SU-DHL-6 (cell line): ENCODE data around the gene UBA1.

Source experiments
- H2AFZ ChIP-seq: fragments of 200-600 bp; sonication (generic); 2 replicates; pipeline ENCODE4 v1.6.1; 2014; ENCODE audit warnings: low read depth, mild to moderate bottlenecking, moderate library complexity, mixed read lengths, antibody characterized with exemption, low read length; ENCODE audit not compliant: severe bottlenecking
- H3F3A ChIP-seq: fragments of 200-600 bp; shearing (Covaris generic); 2 replicates; pipeline ENCODE4 v1.6.0; 2016; ENCODE audit warnings: antibody characterized with exemption, mild to moderate bottlenecking; ENCODE audit not compliant: insufficient read depth
- H3K27ac ChIP-seq: fragments of 200-600 bp; sonication (generic); 2 replicates; pipeline ENCODE4 v1.5.1; 2016; ENCODE audit warnings: low read depth, mild to moderate bottlenecking, low read length, moderate library complexity, mixed read lengths
- H3K27me3 ChIP-seq: fragments of 200-600 bp; sonication (generic), shearing (Covaris generic); 2 replicates; pipeline ENCODE4 v1.6.0; 2014; ENCODE audit warnings: mild to moderate bottlenecking, low read length
- H3K36me3 ChIP-seq: fragments of 200-600 bp; sonication (generic); 2 replicates; pipeline ENCODE4 v1.6.1; 2014; ENCODE audit warnings: mild to moderate bottlenecking, low read length, mixed read lengths
- H3K4me2 ChIP-seq: fragments of 300-600, 200-600 bp; shearing (Covaris generic), sonication (generic); 2 replicates; pipeline ENCODE4 v1.6.0; 2014; ENCODE audit warnings: low read length, low read depth, mild to moderate bottlenecking; ENCODE audit not compliant: poor library complexity, severe bottlenecking
- H3K4me3 ChIP-seq: fragments of 200-600 bp; sonication (generic); 2 replicates; pipeline ENCODE4 v1.5.1; 2014; ENCODE audit warnings: antibody characterized with exemption, low read length, mild to moderate bottlenecking, mixed read lengths; ENCODE audit not compliant: insufficient read depth, poor library complexity, severe bottlenecking
- H3K79me2 ChIP-seq: fragments of 200-600 bp; sonication (generic); 2 replicates; pipeline ENCODE4 v1.6.1; 2014; ENCODE audit warnings: mild to moderate bottlenecking, low read length, moderate library complexity; ENCODE audit not compliant: insufficient read depth
- H3K9ac ChIP-seq: fragments of 200-600 bp; sonication (generic); 2 replicates; pipeline ENCODE4 v1.7.0; 2014; ENCODE audit warnings: mild to moderate bottlenecking, low read length
- H3K9me2 ChIP-seq: fragments of 200-600 bp; sonication (generic); replicated peaks from 2 replicates; pipeline ENCODE4 v1.6.1; 2014; ENCODE audit warnings: low read length; ENCODE audit not compliant: insufficient read depth
- H3K9me3 ChIP-seq: fragments of 200-600 bp; sonication (generic); 2 replicates; pipeline ENCODE4 v1.6.1; 2014; ENCODE audit warnings: low read length, mixed read lengths; ENCODE audit not compliant: insufficient read depth
- H4K20me1 ChIP-seq: fragments of 200-600 bp; sonication (generic); 2 replicates; pipeline ENCODE4 v1.6.1; 2014; ENCODE audit warnings: low read depth, mild to moderate bottlenecking, antibody characterized with exemption, low read length, moderate library complexity, mixed read lengths
- CTCF ChIP-seq: fragments of 200-600 bp; sonication (generic); IDR thresholded peaks from one replicate; pipeline ENCODE4 v1.5.1; 2017; ENCODE audit warnings: antibody characterized with exemption, mild to moderate bottlenecking, low read length, moderate library complexity; ENCODE audit not compliant: insufficient read depth, poor library complexity, severe bottlenecking
- EZH2phosphoT487 ChIP-seq: fragments of 200-600 bp; sonication (generic), shearing (Covaris generic); conservative IDR thresholded peaks from 2 replicates; pipeline ENCODE4 v1.6.1; 2018; ENCODE audit warnings: mild to moderate bottlenecking, antibody characterized with exemption, low read length, moderate library complexity, mixed read lengths

UBA1 gene

GRCh38 chrX:47169273-47169672 is 24.4 kb upstream of the UBA1 start:
- Histone ChIP-seq H3K27ac (no peak overlapping the region), H3K79me2 (peaks cover 12% of the 10 kb centered on the region; the same call in 1 of the 2 replicates), H3K9me3 (no peaks in the 10 kb centered on the region), H3K9ac (no peak overlapping the region), H4K20me1 (no peaks in the 10 kb centered on the region), H3K27me3 (no peaks in the 10 kb centered on the region), H3K36me3 (no peaks in the 10 kb centered on the region), H3K9me2 (no peaks in the 10 kb centered on the region), H3K4me3 (no peak overlapping the region), H3F3A (no peaks in the 10 kb centered on the region), H2AFZ (no peak overlapping the region), H3K4me2 (no peak overlapping the region)
- TF ChIP-seq CTCF, result no peak
- no peak for TF ChIP-seq EZH2phosphoT487

- Histone ChIP-seq H3F3A (no peaks in the 10 kb centered on the region), H4K20me1 (no peaks in the 10 kb centered on the region), H3K27me3 (no peaks in the 10 kb centered on the region), H3K9me3 (no peaks in the 10 kb centered on the region), H3K27ac (no peak overlapping the region), H3K9me2 (no peaks in the 10 kb centered on the region), H3K9ac (no peak overlapping the region), H3K36me3 (no peaks in the 10 kb centered on the region), H3K4me3 (no peak overlapping the region), H3K79me2 (0 out of 2 replicates have a peak, but pooled peaks cover 6% of the 10 kb centered on the region), H3K4me2 (no peak overlapping the region), H2AFZ (no peak overlapping the region)
- TF ChIP-seq EZH2phosphoT487 (no peak), CTCF (no peak)
Observed at GRCh38 chrX:47169726-47170515, 23.7 kb upstream of the UBA1 start.

- H4K20me1 ChIP-seq, result no peaks in the 10 kb centered on the region
- H3K27ac ChIP-seq, result no peak overlapping the region
- H3F3A ChIP-seq, result no peaks in the 10 kb centered on the region
- H3K36me3 ChIP-seq, result no peaks in the 10 kb centered on the region
- no peak overlapping the region for H3K9ac ChIP-seq
- no peaks in the 10 kb centered on the region for H3K27me3 ChIP-seq
- H3K4me2 ChIP-seq, result no peak overlapping the region
- 0 out of 2 replicates have a peak, but pooled peaks cover 4% of the 10 kb centered on the region for H3K79me2 ChIP-seq
- no peak overlapping the region for H2AFZ ChIP-seq
- no peaks in the 10 kb centered on the region for H3K9me3 ChIP-seq
- TF ChIP-seq CTCF (no peak), EZH2phosphoT487 (no peak)
- H3K4me3 ChIP-seq, result no peak overlapping the region
- no peaks in the 10 kb centered on the region for H3K9me2 ChIP-seq
Observed at GRCh38 chrX:47170861-47171692, 22.6 kb upstream of the UBA1 start.
